HG03575 (cell line): ENCODE results near the gene MFAP2.

Experiments
- ATAC-seq: cut with Tn5 transposase; IDR thresholded peaks from one replicate; pipeline ENCODE4 v1.9.1; 2021; ENCODE audit not compliant: unreplicated experiment, insufficient number of reproducible peaks, low FRiP score; ENCODE audit errors: extremely low read depth

MFAP2 gene

GRCh38 chr1:16986113-16986512 lies 5.7 kb upstream of the MFAP2 start:
- ATAC-seq: no peak

DNA sequence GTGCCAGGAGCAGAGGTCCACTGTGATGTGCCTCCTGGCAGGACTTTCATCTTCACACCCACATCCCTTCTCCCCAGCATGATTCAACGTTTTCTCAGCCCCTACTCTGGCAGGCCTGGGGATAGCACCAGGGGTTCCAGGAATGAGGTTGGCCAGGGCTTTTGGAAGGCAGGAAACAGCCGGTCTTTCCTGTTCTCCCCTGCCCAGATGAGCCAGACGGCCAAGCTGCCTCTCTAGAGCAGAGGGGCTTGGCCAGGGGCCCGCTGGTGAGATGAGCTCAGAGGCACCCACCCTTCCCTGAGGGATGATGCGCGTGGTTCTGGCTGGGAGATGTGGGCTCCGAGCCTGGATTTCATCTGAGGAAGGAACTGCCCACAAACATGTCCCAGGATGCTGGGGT lies 4.3 kb upstream of the MFAP2 start:
- ATAC-seq: no peak

DNA sequence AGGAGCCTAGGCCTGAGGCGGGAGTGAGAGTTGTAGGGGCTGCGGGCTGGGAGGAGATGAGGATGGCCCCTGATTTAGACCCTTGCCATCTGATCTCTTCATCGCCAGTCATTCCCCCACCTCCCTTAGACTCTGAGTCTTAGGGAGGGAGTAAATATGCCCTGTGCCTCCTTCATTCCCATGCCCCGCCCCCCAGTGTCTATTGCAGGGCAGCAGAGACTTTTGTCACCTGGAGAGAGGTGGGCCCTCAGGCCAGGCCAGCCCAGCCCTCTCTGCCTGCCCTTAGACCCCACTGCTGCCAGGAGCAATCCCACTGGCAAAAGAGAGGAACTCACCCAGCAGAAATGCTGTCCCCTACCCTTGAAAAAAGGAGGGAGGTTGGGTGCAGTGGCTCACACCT lies 3.2 kb upstream of the MFAP2 start:
- ATAC-seq: no peak

- no peak for ATAC-seq
Measured at GRCh38 chr1:16982902-16983301, 2.5 kb upstream of the MFAP2 start.

- ATAC-seq: no peak
Measured at GRCh38 chr1:16981269-16981849, 939 bp upstream of the MFAP2 start.

DNA sequence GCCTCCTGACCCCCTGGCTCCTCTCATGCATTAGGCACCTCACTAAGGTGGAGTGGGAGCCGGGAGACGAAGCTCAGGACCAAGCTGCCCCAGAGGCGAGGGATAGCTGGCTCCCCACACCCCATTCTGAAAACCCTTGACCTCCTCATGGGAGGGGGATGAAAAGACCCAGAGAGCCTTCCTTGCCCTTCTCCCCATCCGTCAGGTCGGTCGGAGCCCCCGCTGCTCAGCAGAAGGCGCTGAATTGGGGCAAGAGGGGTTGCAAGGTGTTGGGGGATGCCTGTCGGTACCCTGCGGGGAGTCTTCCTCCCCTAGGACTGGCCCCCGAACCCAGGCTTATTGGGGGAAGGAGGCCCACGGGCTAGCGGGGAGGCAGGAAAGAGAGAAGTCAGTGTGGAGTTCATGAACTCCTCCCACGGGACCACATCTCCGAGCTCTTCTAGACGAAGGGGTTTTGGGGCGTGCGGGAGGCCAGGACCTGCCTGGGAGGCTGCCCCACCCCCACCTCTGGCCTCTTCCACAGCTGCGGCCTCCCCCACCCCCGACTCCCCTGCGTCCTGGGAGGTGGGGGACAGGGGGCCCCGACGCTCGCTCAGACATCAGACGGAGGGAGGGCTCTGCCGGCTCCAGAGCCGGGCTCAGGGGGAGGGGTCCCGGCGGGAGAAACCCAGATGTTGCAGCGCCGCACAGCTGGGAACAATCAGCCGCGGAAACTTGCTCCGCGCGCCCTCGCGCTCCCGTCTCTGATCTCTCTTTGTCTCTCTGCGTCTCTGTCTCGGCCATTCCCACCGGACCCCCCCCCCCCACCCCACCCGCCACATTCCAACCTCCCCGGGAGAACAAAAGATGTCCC lies 719 bp downstream of the MFAP2 start:
- ATAC-seq: no peak

DNA sequence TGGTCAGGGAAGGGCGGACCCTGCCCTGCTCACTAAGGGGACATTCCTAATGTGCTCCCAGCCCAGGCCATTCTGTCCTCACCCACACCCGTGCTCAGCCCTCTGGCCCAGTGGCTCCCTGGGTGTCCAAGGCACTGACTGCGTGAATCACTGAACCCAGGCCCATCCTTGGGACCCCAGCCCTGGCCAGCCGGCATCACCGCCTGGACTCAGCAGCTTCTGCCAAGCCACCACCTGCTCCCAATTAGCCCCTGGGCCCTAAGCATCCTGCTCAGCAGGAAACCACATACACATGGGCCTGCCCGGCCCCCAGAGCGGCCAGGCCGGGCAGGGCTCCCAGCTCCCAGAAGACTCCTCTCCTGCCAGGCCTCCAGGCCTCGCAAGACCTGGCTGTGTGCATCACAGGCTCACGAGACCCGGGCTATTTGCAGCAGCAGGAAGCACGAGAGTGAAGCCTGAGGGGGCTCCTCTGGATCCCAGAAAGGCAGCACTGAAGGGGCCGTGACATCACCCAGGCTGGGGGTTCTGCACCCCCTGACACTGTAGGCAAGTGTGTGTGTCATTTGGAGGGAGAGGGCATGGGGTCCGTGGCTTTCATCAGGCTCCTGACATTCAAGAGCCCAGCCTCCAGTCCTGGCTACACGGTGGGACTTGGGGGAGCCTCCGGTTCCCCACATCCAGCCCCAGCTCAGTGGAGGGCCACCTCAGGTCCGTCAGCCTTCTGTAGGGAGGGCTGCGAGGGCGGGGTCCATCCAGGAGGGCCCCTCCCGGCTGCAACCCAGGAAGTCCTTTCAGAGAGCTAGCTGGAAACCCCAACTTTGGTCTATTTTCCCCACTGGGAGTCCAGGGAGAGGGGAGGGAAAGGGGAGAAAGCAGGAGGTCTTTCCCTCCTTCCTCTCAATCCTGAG lies 1.6 kb downstream of the MFAP2 start:
- ATAC-seq: no peak

GRCh38 chr1:16978139-16978538 lies 2.3 kb downstream of the MFAP2 start:
- ATAC-seq: no peak

DNA sequence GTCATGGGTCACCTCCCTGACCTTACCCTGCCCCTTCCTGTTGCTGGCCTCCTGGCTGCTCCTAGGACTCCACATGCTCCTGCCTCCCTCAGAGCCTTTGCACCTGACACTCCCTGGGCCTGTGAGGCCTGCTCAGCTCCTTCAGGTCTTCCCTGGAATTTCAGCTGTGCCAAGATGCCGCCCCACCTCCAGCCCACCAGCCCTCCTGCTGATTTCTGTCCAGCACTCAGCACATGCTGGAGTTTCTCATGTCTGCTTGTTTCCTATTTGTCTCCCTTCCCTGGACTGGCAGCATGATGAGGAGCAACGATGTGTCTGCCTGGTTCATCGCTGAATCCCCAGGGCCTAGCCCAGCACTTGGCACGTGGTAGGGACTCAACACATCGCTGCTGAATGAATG lies 3.0 kb downstream of the MFAP2 start:
- no peak for ATAC-seq

GRCh38 chr1:16976966-16977365 lies 3.5 kb downstream of the MFAP2 start:
- ATAC-seq: no peak

GRCh38 chr1:16975838-16976237 lies 4.6 kb downstream of the MFAP2 start:
- ATAC-seq: no peak

DNA sequence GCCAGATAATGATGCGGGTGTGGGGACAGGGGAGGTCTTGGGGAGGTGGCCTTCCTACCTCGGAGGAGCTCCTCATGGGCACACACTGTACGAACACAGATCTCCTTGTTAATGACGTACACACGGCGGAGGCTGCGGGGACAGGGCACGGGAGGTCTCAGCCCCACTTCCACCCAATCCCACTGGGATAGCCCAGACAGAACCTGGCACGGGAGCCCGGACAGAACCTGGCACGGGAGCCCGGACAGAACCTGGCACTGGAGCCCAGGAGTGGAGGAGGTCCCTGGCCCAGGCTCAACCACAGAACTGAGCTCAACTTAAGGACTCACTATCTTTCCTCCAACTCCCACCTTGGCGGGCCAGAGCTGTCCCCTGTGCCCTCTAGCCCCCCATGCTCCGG lies 5.2 kb downstream of the MFAP2 start:
- no peak for ATAC-seq

DNA sequence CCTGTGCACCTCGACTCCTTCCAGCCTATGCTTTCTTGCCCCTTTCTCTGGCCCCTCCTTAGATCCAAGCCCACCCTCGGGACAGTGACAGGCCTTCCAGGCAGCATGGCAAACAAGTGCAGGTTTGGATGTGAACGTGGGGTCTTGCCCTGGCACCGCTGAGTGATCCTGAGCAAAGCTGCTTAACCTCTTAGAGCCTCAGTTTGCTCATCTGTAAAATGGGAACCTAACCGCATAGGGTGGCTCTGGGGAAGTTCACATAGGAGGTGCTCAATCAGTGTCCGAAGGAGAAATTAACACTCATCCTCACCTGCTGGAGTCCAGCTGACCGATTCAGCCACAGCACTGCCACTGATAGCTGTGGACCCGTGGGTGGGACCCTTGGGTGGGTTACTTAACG lies 7.2 kb downstream of the MFAP2 start:
- no peak for ATAC-seq

DNA sequence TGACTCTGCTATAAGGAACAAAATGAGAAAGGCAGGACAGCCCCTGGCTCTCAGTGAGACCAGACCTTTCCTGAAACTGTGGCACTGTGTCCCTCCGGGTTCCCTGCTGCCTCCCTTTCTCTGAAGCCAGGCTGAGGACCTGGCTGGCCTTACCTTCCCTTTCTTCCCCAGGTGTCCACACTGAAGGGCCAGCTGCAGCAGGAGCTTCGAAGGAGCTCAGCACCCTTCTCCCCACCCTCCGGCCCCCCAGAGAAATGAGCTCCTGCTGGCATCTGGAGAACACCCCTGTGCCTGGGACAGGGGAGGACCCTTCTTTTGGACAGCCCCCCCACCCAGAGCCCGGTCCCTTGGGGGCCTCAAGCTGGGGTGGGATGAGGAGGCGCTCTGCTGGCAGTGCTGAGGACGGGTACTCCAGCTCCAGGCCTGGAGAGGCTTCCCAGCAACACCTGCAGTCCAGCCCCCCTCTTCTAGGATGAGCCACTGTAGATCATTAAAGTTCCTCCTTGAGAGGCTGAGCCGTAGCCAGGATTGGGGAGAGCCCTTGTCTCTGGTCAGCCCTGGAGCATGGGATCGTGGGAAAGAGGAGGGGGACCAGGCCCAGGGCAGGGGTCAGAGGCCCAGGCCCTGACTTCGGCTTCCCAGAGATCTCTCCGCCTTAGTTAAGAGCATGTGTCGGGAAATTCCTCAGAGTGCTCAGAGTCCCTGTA lies 8.1 kb downstream of the MFAP2 start:
- no peak for ATAC-seq

GRCh38 chr1:16971341-16972188 lies 8.9 kb downstream of the MFAP2 start:
- ATAC-seq: no peak

DNA sequence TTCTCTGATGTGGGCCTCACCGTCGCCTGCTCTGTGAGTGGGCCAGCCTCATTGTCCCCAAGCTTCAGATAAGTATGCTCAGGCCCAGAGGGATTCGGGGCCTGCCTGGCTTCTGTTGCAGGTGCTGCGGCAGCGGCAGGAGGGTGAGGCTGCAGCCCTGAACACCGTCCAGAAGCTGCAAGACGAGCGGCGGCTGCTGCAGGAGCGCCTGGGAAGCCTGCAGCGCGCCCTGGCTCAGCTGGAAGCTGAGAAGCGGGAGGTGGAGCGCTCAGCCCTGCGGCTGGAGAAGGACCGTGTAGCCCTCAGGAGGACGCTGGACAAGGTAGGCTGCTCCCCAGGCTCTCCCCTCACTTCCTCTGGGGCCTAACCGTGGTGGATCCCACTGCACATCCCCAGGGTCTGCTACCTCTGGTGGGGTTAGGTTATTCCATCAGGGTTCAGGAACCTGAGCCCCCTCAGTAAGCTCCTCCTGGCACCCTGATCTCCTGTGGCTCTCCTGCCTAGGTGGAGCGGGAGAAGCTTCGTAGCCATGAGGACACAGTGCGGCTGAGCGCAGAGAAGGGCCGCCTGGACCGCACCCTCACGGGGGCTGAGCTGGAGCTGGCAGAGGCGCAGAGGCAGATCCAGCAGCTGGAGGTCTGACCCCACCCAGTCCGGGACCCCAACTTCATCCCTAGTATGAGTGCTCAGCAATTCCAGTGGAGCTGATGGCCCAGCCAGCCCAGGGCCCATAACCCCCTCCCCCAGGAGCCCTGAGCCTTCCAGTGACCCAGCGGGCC lies 10.1 kb downstream of the MFAP2 start:
- no peak for ATAC-seq

DNA sequence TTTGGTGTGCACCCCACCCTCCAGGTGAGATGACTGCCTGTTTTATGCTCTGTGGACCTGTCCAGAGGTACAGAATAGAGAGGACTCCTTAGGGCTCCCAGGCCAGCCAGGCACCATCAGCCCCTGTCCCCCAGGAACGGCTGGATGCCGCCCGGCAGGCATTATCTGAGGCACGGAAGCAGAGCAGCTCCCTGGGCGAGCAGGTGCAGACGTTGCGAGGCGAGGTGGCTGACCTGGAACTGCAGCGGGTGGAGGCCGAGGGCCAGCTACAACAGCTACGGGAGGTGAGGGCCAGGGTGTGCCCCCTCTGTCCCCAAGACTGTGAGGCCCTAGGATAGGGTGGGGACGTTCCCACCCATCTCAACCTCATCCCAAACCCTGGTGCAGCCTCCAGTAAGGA lies 10.8 kb downstream of the MFAP2 start:
- ATAC-seq: no peak
